ENCODE data around the gene PNRC2. TPM values are rescaled to one million over a fixed set of nuclear protein-coding genes. Genes with fewer than 3 reads are reported as not detected.
"Not testable (repeated sequence)": the region's sequence is repeated elsewhere in the genome, so short reads cannot be mapped to it uniquely, and the experiment has no call there.

PNRC2 gene
- total and polyA plus RNA-seq, 10 of the 15 experiments (the other 5 are each of a cell fraction or from before 2014, with no cell fraction given), result 106 to 205 (median 163) TPM

DNA sequence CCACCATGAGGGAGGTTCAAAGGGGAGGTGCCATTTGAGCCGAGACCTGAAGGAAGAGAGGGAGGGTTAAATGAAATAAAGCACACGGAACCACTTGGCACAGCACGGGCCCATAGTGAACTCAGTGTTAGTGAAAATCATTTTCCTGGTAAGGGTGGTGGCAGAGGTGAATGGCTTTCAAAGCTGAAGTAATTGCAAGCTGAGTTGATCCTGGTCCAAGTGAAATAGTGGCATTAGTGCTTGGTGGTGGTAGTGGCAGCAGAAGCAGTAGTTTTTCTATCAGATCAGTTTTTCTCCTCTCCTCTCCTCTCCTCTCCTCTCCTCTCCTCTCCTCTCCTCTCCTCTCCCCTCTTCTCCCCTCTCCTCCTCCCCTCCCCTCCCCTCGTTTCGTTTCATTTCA lies 51.0 kb downstream of the PNRC2 start:
- no peaks in the 10 kb centered on the region; the same call in 2 of the 3 replicates for H3K9me3 ChIP-seq (replicated peaks; ENCODE audit: control insufficient read depth, insufficient read depth, low read length)
- CTCF ChIA-PET, result interaction anchor here (1.3 to 2.3 kb wide), 3 partner anchors 11 to 45 kb away, joined by 3 to 7 read pairs (median 3); no protein-coding TSS in a partner anchor
- WGBS (ENCODE audit: insufficient coverage, insufficient replicate concordance, low lambda C conversion rate, missing lambda C conversion rate), result 49% methylated on average over 3 of the region's 5 CpGs
- H3K36me3 ChIP-seq (ENCODE audit: control insufficient read depth in 2 of 2, insufficient read depth in 2 of 2, low read length in 1 of 2), result no peaks in the 10 kb centered on the region
- intact Hi-C loops (cut with micrococcal nuclease; ENCODE audit: unreplicated experiment) (no loop called here), in situ Hi-C loops (cut with MboI) (no loop called here)
- POLR2A ChIA-PET, result no interaction called here
- BruUV-seq (replicated peaks), result no TSS peak
- SMC1A ChIA-PET (ENCODE audit: uncharacterized antibody, unreplicated experiment), result interaction anchor here (1.5 kb wide), 1 partner anchor 17 kb away, joined by 3 read pairs; no protein-coding TSS in a partner anchor
- no peak overlapping the region for H3K4me3 ChIP-seq
- no peaks in the 10 kb centered on the region for H3K79me2 ChIP-seq (ENCODE audit: control insufficient read depth, insufficient read depth, low read length)
- no peaks in the 10 kb centered on the region for H3K27me3 ChIP-seq (replicated peaks in 1 of 2; ENCODE audit: control insufficient read depth in 2 of 2, insufficient read depth in 2 of 2, low read length in 1 of 2)
- H4K20me1 ChIP-seq (ENCODE audit: control insufficient read depth, insufficient read depth), result no peaks in the 10 kb centered on the region
- FAIRE-seq (no peak), DNase-seq (ENCODE audit: low read depth, low spot score) (no peak), ATAC-seq (no peak)
- H3K4me1 ChIP-seq (ENCODE audit: control insufficient read depth, insufficient read depth, low read length), result no peaks in the 10 kb centered on the region
- TF ChIP-seq, protein P1, sequence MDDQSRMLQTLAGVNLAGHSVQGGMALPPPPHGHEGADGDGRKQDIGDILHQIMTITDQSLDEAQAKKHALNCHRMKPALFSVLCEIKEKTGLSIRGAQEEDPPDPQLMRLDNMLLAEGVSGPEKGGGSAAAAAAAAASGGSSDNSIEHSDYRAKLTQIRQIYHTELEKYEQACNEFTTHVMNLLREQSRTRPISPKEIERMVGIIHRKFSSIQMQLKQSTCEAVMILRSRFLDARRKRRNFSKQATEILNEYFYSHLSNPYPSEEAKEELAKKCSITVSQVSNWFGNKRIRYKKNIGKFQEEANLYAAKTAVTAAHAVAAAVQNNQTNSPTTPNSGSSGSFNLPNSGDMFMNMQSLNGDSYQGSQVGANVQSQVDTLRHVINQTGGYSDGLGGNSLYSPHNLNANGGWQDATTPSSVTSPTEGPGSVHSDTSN (IDR thresholded peaks at IDR 0.05; ENCODE audit: insufficient replicate concordance, low read depth, low read length), result no peak
- no peak for TF ChIP-seq ZNF622 (IDR thresholded peaks at IDR 0.05)
- TF ChIP-seq SMARCA5 (IDR thresholded peaks at IDR 0.05), result no peak
- TF ChIP-seq, protein P2, sequence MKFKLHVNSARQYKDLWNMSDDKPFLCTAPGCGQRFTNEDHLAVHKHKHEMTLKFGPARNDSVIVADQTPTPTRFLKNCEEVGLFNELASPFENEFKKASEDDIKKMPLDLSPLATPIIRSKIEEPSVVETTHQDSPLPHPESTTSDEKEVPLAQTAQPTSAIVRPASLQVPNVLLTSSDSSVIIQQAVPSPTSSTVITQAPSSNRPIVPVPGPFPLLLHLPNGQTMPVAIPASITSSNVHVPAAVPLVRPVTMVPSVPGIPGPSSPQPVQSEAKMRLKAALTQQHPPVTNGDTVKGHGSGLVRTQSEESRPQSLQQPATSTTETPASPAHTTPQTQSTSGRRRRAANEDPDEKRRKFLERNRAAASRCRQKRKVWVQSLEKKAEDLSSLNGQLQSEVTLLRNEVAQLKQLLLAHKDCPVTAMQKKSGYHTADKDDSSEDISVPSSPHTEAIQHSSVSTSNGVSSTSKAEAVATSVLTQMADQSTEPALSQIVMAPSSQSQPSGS (IDR thresholded peaks at IDR 0.05; ENCODE audit: low read length), result no peak
- TF ChIP-seq, protein P3, sequence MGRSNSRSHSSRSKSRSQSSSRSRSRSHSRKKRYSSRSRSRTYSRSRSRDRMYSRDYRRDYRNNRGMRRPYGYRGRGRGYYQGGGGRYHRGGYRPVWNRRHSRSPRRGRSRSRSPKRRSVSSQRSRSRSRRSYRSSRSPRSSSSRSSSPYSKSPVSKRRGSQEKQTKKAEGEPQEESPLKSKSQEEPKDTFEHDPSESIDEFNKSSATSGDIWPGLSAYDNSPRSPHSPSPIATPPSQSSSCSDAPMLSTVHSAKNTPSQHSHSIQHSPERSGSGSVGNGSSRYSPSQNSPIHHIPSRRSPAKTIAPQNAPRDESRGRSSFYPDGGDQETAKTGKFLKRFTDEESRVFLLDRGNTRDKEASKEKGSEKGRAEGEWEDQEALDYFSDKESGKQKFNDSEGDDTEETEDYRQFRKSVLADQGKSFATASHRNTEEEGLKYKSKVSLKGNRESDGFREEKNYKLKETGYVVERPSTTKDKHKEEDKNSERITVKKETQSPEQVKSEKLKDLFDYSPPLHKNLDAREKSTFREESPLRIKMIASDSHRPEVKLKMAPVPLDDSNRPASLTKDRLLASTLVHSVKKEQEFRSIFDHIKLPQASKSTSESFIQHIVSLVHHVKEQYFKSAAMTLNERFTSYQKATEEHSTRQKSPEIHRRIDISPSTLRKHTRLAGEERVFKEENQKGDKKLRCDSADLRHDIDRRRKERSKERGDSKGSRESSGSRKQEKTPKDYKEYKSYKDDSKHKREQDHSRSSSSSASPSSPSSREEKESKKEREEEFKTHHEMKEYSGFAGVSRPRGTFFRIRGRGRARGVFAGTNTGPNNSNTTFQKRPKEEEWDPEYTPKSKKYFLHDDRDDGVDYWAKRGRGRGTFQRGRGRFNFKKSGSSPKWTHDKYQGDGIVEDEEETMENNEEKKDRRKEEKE (IDR thresholded peaks at IDR 0.05), result no peak
- RAD21 ChIA-PET (ENCODE audit: unreplicated experiment), result interaction anchor here (0.6 kb wide), 1 partner anchor 29 kb away, joined by 5 read pairs; no protein-coding TSS in a partner anchor
- no peak overlapping the region for H3K9ac ChIP-seq (ENCODE audit: control insufficient read depth, insufficient read depth, low read length)
- no peak overlapping the region for H2AFZ ChIP-seq (ENCODE audit: control insufficient read depth, low read depth, low read length)
- no peak overlapping the region for H3K4me2 ChIP-seq (ENCODE audit: control insufficient read depth, insufficient read depth)
- no peak overlapping the region for H3K27ac ChIP-seq (ENCODE audit: control insufficient read depth, insufficient read depth)

DNA sequence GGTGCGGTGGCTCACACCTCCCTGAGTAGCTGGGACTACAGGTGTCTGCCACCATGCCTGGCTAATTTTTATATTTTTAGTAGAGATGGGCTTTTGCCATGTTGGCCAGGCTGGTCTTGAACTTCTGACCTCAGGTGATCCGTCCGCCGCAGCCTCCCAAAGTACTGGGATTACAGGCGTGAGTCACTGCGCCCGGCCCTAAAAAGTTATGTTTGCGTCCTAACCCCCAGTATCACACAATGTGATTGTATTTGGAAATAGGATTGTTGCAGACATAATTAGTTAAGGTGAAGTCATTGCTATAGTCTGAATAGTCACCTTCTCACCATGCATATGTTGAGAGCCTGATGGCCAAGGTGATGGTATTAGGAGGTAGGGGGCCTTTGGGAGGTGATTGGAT lies 53.2 kb downstream of the PNRC2 start:
- H3K27ac ChIP-seq (ENCODE audit: control insufficient read depth, insufficient read depth); FAIRE-seq; H2AFZ ChIP-seq (ENCODE audit: control insufficient read depth, low read depth, low read length); H3K4me2 ChIP-seq (ENCODE audit: control insufficient read depth, insufficient read depth); H3K79me2 ChIP-seq (ENCODE audit: control insufficient read depth, insufficient read depth, low read length); ATAC-seq; CTCF ChIA-PET; H3K36me3 ChIP-seq (ENCODE audit: control insufficient read depth in 2 of 2, insufficient read depth in 2 of 2, low read length in 1 of 2); H3K4me3 ChIP-seq; H3K27me3 ChIP-seq (replicated peaks in 1 of 2; ENCODE audit: control insufficient read depth in 2 of 2, insufficient read depth in 2 of 2, low read length in 1 of 2); H4K20me1 ChIP-seq (ENCODE audit: control insufficient read depth, insufficient read depth); intact Hi-C loops (cut with micrococcal nuclease; ENCODE audit: unreplicated experiment); H3K4me1 ChIP-seq (ENCODE audit: control insufficient read depth, insufficient read depth, low read length); in situ Hi-C loops (cut with MboI); H3K9ac ChIP-seq (ENCODE audit: control insufficient read depth, insufficient read depth, low read length); H3K9me3 ChIP-seq (replicated peaks; ENCODE audit: control insufficient read depth, insufficient read depth, low read length); DNase-seq (ENCODE audit: low read depth, low spot score); SMC1A ChIA-PET (ENCODE audit: uncharacterized antibody, unreplicated experiment); RAD21 ChIA-PET (ENCODE audit: unreplicated experiment); BruUV-seq (replicated peaks): not testable (repeated sequence)
- WGBS (ENCODE audit: insufficient coverage, insufficient replicate concordance, low lambda C conversion rate, missing lambda C conversion rate), result 74% methylated on average over 8 of the region's 8 CpGs
- POLR2A ChIA-PET, result interaction anchor here (1.3 kb wide), 1 partner anchor 8 kb away, joined by 5 read pairs; no protein-coding TSS in a partner anchor
